Measurements from ENCODE around the gene ZBTB17.
"Not testable (repeated sequence)": the region's sequence is repeated elsewhere in the genome, so short reads cannot be mapped to it uniquely, and the experiment has no call there.

ZBTB17 gene

GRCh38 chr1:15981679-15982078 lies 5.8 kb upstream of the ZBTB17 start:
- Mint-ChIP-seq H3K9me3 (peaks cover 8% of the 10 kb centered on the region), H3K4me3 (no peak overlapping the region), H3K27me3 (no peaks in the 10 kb centered on the region), H3K36me3 (ENCODE audit: low read depth) (no peaks in the 10 kb centered on the region), H3K27ac (no peak overlapping the region), H3K4me1 (ENCODE audit: low read depth) (peaks cover 46% of the 10 kb centered on the region)

- not testable (repeated sequence) for H3K27me3 Mint-ChIP-seq, H3K9me3 Mint-ChIP-seq, H3K4me3 Mint-ChIP-seq, H3K27ac Mint-ChIP-seq
- H3K36me3 Mint-ChIP-seq (ENCODE audit: low read depth), result peaks cover 13% of the 10 kb centered on the region
- peaks cover 42% of the 10 kb centered on the region for H3K4me1 Mint-ChIP-seq (ENCODE audit: low read depth)
Measured at GRCh38 chr1:15977947-15978346, 2.0 kb upstream of the ZBTB17 start.

- H3K36me3 Mint-ChIP-seq (ENCODE audit: low read depth), result peaks cover 31% of the 10 kb centered on the region
- H3K27ac Mint-ChIP-seq, result peak overlapping the region; percentile 93
- H3K27me3 Mint-ChIP-seq, result no peaks in the 10 kb centered on the region
- peak overlapping the region; percentile 88 for H3K4me3 Mint-ChIP-seq
- H3K9me3 Mint-ChIP-seq, result no peaks in the 10 kb centered on the region
- H3K4me1 Mint-ChIP-seq (ENCODE audit: low read depth), result peaks cover 61% of the 10 kb centered on the region
Measured at GRCh38 chr1:15975358-15975804, 520 bp downstream of the ZBTB17 start.

GRCh38 chr1:15974855-15975254 lies 1.0 kb downstream of the ZBTB17 start:
- peak overlapping the region; percentile 88 for H3K4me3 Mint-ChIP-seq
- peak overlapping the region; percentile 93 for H3K27ac Mint-ChIP-seq
- peaks cover 67% of the 10 kb centered on the region for H3K4me1 Mint-ChIP-seq (ENCODE audit: low read depth)
- no peaks in the 10 kb centered on the region for H3K27me3 Mint-ChIP-seq
- peaks cover 36% of the 10 kb centered on the region for H3K36me3 Mint-ChIP-seq (ENCODE audit: low read depth)
- H3K9me3 Mint-ChIP-seq, result peaks cover 3% of the 10 kb centered on the region

- H3K36me3 Mint-ChIP-seq (ENCODE audit: low read depth), result peaks cover 46% of the 10 kb centered on the region
- peak overlapping the region; percentile 6 for H3K4me3 Mint-ChIP-seq
- H3K9me3 Mint-ChIP-seq, result peaks cover 3% of the 10 kb centered on the region
- H3K4me1 Mint-ChIP-seq (ENCODE audit: low read depth), result peaks cover 66% of the 10 kb centered on the region
- H3K27me3 Mint-ChIP-seq, result no peaks in the 10 kb centered on the region
- H3K27ac Mint-ChIP-seq, result peak overlapping the region; percentile 36
Measured at GRCh38 chr1:15973772-15974171, 2.1 kb downstream of the ZBTB17 start.

GRCh38 chr1:15972409-15972808 lies 3.5 kb downstream of the ZBTB17 start:
- H3K27ac Mint-ChIP-seq, result peak overlapping the region; percentile 28
- H3K4me3 Mint-ChIP-seq, result no peak overlapping the region
- H3K9me3 Mint-ChIP-seq, result peaks cover 3% of the 10 kb centered on the region
- peaks cover 80% of the 10 kb centered on the region for H3K4me1 Mint-ChIP-seq (ENCODE audit: low read depth)
- H3K36me3 Mint-ChIP-seq (ENCODE audit: low read depth), result peaks cover 59% of the 10 kb centered on the region
- no peaks in the 10 kb centered on the region for H3K27me3 Mint-ChIP-seq

- Mint-ChIP-seq H3K9me3 (peaks cover 3% of the 10 kb centered on the region), H3K4me1 (ENCODE audit: low read depth) (peaks cover 84% of the 10 kb centered on the region), H3K36me3 (ENCODE audit: low read depth) (peaks cover 65% of the 10 kb centered on the region), H3K27ac (no peak overlapping the region), H3K27me3 (no peaks in the 10 kb centered on the region), H3K4me3 (no peak overlapping the region)
Measured at GRCh38 chr1:15970911-15971310, 5.0 kb downstream of the ZBTB17 start.

- H3K4me1 Mint-ChIP-seq (ENCODE audit: low read depth), result peaks cover 90% of the 10 kb centered on the region
Measured at GRCh38 chr1:15969321-15969880, 6.5 kb downstream of the ZBTB17 start.

GRCh38 chr1:15968172-15968571 lies 7.7 kb downstream of the ZBTB17 start:
- Mint-ChIP-seq H3K27me3 (no peaks in the 10 kb centered on the region), H3K4me3 (peak overlapping the region; percentile 14), H3K27ac (peak overlapping the region; percentile 99), H3K4me1 (ENCODE audit: low read depth) (peaks cover 90% of the 10 kb centered on the region), H3K36me3 (ENCODE audit: low read depth) (peaks cover 66% of the 10 kb centered on the region), H3K9me3 (peaks cover 3% of the 10 kb centered on the region)

More at GRCh38 chr1:15969321-15969880, 6.5 kb downstream of the ZBTB17 start:
- Mint-ChIP-seq H3K36me3 (ENCODE audit: low read depth) (peaks cover 72% of the 10 kb centered on the region), H3K4me3 (no peak overlapping the region), H3K27me3 (no peaks in the 10 kb centered on the region), H3K27ac (no peak overlapping the region), H3K9me3 (peaks cover 3% of the 10 kb centered on the region)

GRCh38 chr1:15966956-15967344 lies 9.0 kb downstream of the ZBTB17 start:
- peaks cover 54% of the 10 kb centered on the region for H3K36me3 Mint-ChIP-seq (ENCODE audit: low read depth)
- H3K27ac Mint-ChIP-seq, result peak overlapping the region; percentile 99
- peak overlapping the region; percentile 55 for H3K4me3 Mint-ChIP-seq
- peaks cover 3% of the 10 kb centered on the region for H3K9me3 Mint-ChIP-seq
- no peaks in the 10 kb centered on the region for H3K27me3 Mint-ChIP-seq
- peaks cover 90% of the 10 kb centered on the region for H3K4me1 Mint-ChIP-seq (ENCODE audit: low read depth)

GRCh38 chr1:15966081-15966955 lies 9.6 kb downstream of the ZBTB17 start:
- Mint-ChIP-seq H3K4me3 (peak overlapping the region; percentile 84), H3K4me1 (ENCODE audit: low read depth) (peaks cover 92% of the 10 kb centered on the region), H3K27me3 (no peaks in the 10 kb centered on the region), H3K9me3 (peaks cover 3% of the 10 kb centered on the region), H3K36me3 (ENCODE audit: low read depth) (peaks cover 58% of the 10 kb centered on the region), H3K27ac (peak overlapping the region; percentile 99)

- H3K27ac Mint-ChIP-seq, result peak overlapping the region; percentile 99
- H3K4me1 Mint-ChIP-seq (ENCODE audit: low read depth), result peaks cover 96% of the 10 kb centered on the region
- peaks cover 55% of the 10 kb centered on the region for H3K36me3 Mint-ChIP-seq (ENCODE audit: low read depth)
- peak overlapping the region; percentile 84 for H3K4me3 Mint-ChIP-seq
- no peaks in the 10 kb centered on the region for H3K27me3 Mint-ChIP-seq
- H3K9me3 Mint-ChIP-seq, result peaks cover 3% of the 10 kb centered on the region
Measured at GRCh38 chr1:15965228-15965767, 10.6 kb downstream of the ZBTB17 start.

- H3K9me3 Mint-ChIP-seq, result no peaks in the 10 kb centered on the region
- H3K36me3 Mint-ChIP-seq (ENCODE audit: low read depth), result peaks cover 44% of the 10 kb centered on the region
- no peaks in the 10 kb centered on the region for H3K27me3 Mint-ChIP-seq
- H3K27ac Mint-ChIP-seq, result peak overlapping the region; percentile 99
- H3K4me1 Mint-ChIP-seq (ENCODE audit: low read depth), result peaks cover 99% of the 10 kb centered on the region
- H3K4me3 Mint-ChIP-seq, result peak overlapping the region; percentile 84
Measured at GRCh38 chr1:15963968-15964648, 11.8 kb downstream of the ZBTB17 start.

GRCh38 chr1:15963363-15963967 lies 12.4 kb downstream of the ZBTB17 start:
- no peaks in the 10 kb centered on the region for H3K9me3 Mint-ChIP-seq
- H3K36me3 Mint-ChIP-seq (ENCODE audit: low read depth), result peaks cover 38% of the 10 kb centered on the region
- peak overlapping the region; percentile 99 for H3K27ac Mint-ChIP-seq
- peak overlapping the region; percentile 84 for H3K4me3 Mint-ChIP-seq
- H3K4me1 Mint-ChIP-seq (ENCODE audit: low read depth), result peaks cover 100% of the 10 kb centered on the region
- H3K27me3 Mint-ChIP-seq, result no peaks in the 10 kb centered on the region
